T-cell (primary cell): ENCODE measurements around the gene DCBLD1. TPM values are rescaled to one million over a fixed set of nuclear protein-coding genes. Genes with fewer than 3 reads are reported as not detected.

Experiments used
- ATAC-seq, 4 experiments: fragments of 200-7000 bp in 3 of 4; fragments of 150-1000 bp in 1 of 4; cut with Tn5 transposase; replicated peaks in 1 of 4; 1 replicate in 3 of 4; 2 replicates in 1 of 4; pipeline ENCODE4 v1.10.0; 2021; ENCODE audit warnings: moderate library complexity in 3 of 4, mild to moderate bottlenecking in 2 of 4, moderate number of reproducible peaks in 1 of 4
- CTCF ChIA-PET, 2 donors: fragments of 300-600 bp; sonication (Branson Sonifier 250); formaldehyde crosslinking; loops; one replicate each; lab custom pipeline; 2022; ENCODE audit warnings: antibody characterized with exemption in 2 of 2; lab: Charles Lee
- POLR2A ChIA-PET, 2 donors: fragments of 300-600 bp; sonication (Branson Sonifier 250); formaldehyde crosslinking; loops; one replicate each; lab custom pipeline; 2022; ENCODE audit warnings: antibody characterized with exemption in 2 of 2; lab: Charles Lee
- DNase-seq, 35 experiments: peaks; one replicate each; pipeline versions ENCODE4 v3.0.0 to v3.0.0-alpha.2; 2013 to 2023
- H3K27ac ChIP-seq: one replicate; pipeline ENCODE4 v1.5.1; 2013; ENCODE audit warnings: low read length
- H3K27me3 ChIP-seq, 2 experiments: replicated peaks in 1 of 2; 1 replicate in 1 of 2; 2 replicates in 1 of 2; pipeline versions ENCODE4 v1.6.1 to v1.7.0; 2013; ENCODE audit warnings: low read length in 1 of 2, mixed read lengths in 1 of 2; ENCODE audit not compliant: control insufficient read depth in 2 of 2, insufficient read depth in 2 of 2; ENCODE audit errors: extremely low read depth in 1 of 2
- H3K36me3 ChIP-seq, 2 donors: 1 replicate in 1 of 2; 2 replicates in 1 of 2; pipeline versions ENCODE4 v1.6.1 to v1.7.0; 2013; ENCODE audit warnings: low read length in 1 of 2; ENCODE audit not compliant: control insufficient read depth in 2 of 2, insufficient read depth in 1 of 2; ENCODE audit errors: extremely low read depth in 1 of 2
- H3K4me1 ChIP-seq, 2 experiments: 1 replicate in 1 of 2; 2 replicates in 1 of 2; pipeline versions ENCODE4 v1.6.1 to v1.7.0; 2013; ENCODE audit warnings: low read length in 2 of 2, mixed read lengths in 1 of 2; ENCODE audit not compliant: insufficient read depth in 2 of 2, control insufficient read depth in 1 of 2; ENCODE audit errors: extremely low read depth in 1 of 2
- H3K4me3 ChIP-seq, 2 donors: 1 replicate in 1 of 2; 2 replicates in 1 of 2; pipeline versions ENCODE4 v1.5.1 to v1.7.0; 2013; ENCODE audit warnings: mild to moderate bottlenecking in 2 of 2, low read length in 1 of 2, moderate library complexity in 1 of 2; ENCODE audit not compliant: control insufficient read depth in 1 of 2; ENCODE audit errors: extremely low read depth in 1 of 2
- H3K9me3 ChIP-seq: 2 replicates; pipeline ENCODE4 v1.7.0; 2013
- H3K27ac Mint-ChIP-seq, 2 donors: one replicate each; pipeline ENCODE4 v1.8.0; 2020 to 2021; ENCODE audit warnings: mild to moderate bottlenecking in 2 of 2, mixed read lengths in 2 of 2
- H3K27me3 Mint-ChIP-seq, 2 donors: one replicate each; pipeline ENCODE4 v1.8.0; 2021 to 2022; ENCODE audit warnings: mixed read lengths in 2 of 2
- H3K36me3 Mint-ChIP-seq: one replicate; pipeline ENCODE4 v1.8.0; 2021; ENCODE audit warnings: mixed read lengths
- H3K4me1 Mint-ChIP-seq, 3 donors: one replicate each; pipeline ENCODE4 v1.8.0; 2020 to 2022; ENCODE audit warnings: mixed read lengths in 3 of 3, mild to moderate bottlenecking in 1 of 3
- H3K4me3 Mint-ChIP-seq, 3 donors: one replicate each; pipeline ENCODE4 v1.8.0; 2020 to 2022; ENCODE audit warnings: mild to moderate bottlenecking in 3 of 3, mixed read lengths in 3 of 3, moderate library complexity in 3 of 3
- H3K9me3 Mint-ChIP-seq, 3 donors: one replicate each; pipeline ENCODE4 v1.8.0; 2020 to 2022; ENCODE audit warnings: mixed read lengths in 3 of 3
- WGBS: methylation state at CpG from one replicate; pipeline ENCODE4 v1.1.5; 2013; ENCODE audit warnings: missing lambda C conversion rate; ENCODE audit not compliant: insufficient coverage; 5-methylcytosine and 5-hydroxymethylcytosine counted together
- total RNA-seq, 35 experiments: library from RNA in 6 of 35; stranded (reverse) in 6 of 35; fragments of 120-200 nt in 1 of 35; gene quantifications; one replicate each; pipeline versions ENCODE4 v1.2.1 to v1.2.4 and lab custom pipeline; 2013 to 2026

The DCBLD1 gene
- total RNA-seq, 5 donors from 2014 or later (not counting 1 experiment from before 2014, with no cell fraction given), result 2.2 to 7.3 (median 4.2) TPM

GRCh38 chr6:117446861-117447260, 35.6 kb upstream of the DCBLD1 start:
- H3K4me1 ChIP-seq, result peaks cover 0 to 3% of the 10 kb centered on the region in 2 experiments
- Mint-ChIP-seq H3K36me3 (no peaks in the 10 kb centered on the region), H3K4me1 (no peaks in the 10 kb centered on the region), H3K4me3 (no peak overlapping the region), H3K27me3 (peaks cover 35 to 47% of the 10 kb centered on the region in 2 donors), H3K27ac (no peak overlapping the region), H3K9me3 (no peaks in the 10 kb centered on the region)
- ChIA-PET CTCF (no interaction called here), POLR2A (no interaction called here)
- no peak overlapping the region for H3K27ac ChIP-seq
- H3K9me3 ChIP-seq, result no peaks in the 10 kb centered on the region
- peaks cover 0 to 6% of the 10 kb centered on the region in 2 experiments for H3K27me3 ChIP-seq
- no CpG with 5 or more reads among the region's 3 CpGs for WGBS
- no peaks in the 10 kb centered on the region for H3K36me3 ChIP-seq
- no peak overlapping the region for H3K4me3 ChIP-seq
- no peak for DNase-seq
- ATAC-seq, result no peak

GRCh38 chr6:117448011-117448410, 34.5 kb upstream of the DCBLD1 start:
- Mint-ChIP-seq H3K36me3 (no peaks in the 10 kb centered on the region), H3K27me3 (peaks cover 31 to 36% of the 10 kb centered on the region in 2 donors), H3K4me1 (no peaks in the 10 kb centered on the region), H3K9me3 (no peaks in the 10 kb centered on the region), H3K27ac (no peak overlapping the region), H3K4me3 (no peak overlapping the region)
- ChIA-PET CTCF (interaction anchor here (1.2 to 3.3 kb wide), 4 partner anchors 103 to 157 kb away, joined by 3 to 60 read pairs (median 35); no protein-coding TSS in a partner anchor), POLR2A (no interaction called here)
- Histone ChIP-seq H3K27ac (no peak overlapping the region), H3K9me3 (no peaks in the 10 kb centered on the region), H3K4me1 (peaks cover 0 to 3% of the 10 kb centered on the region in 2 experiments), H3K27me3 (peaks cover 0 to 3% of the 10 kb centered on the region in 2 experiments), H3K36me3 (no peaks in the 10 kb centered on the region), H3K4me3 (no peak overlapping the region)
- 73% methylated on average over 2 of the region's 5 CpGs for WGBS
- DNase-seq (no peak), ATAC-seq (no peak)

GRCh38 chr6:117448732-117449485, 33.6 kb upstream of the DCBLD1 start:
- no peak for DNase-seq
- 60% methylated on average over 1 of the region's 6 CpGs for WGBS
- peaks cover 31 to 33% of the 10 kb centered on the region in 2 donors for H3K27me3 Mint-ChIP-seq
- H3K36me3 Mint-ChIP-seq, result no peaks in the 10 kb centered on the region
- H3K4me1 ChIP-seq, result peaks cover 0 to 3% of the 10 kb centered on the region in 2 experiments
- H3K27ac Mint-ChIP-seq, result no peak overlapping the region
- no peak overlapping the region for H3K4me3 Mint-ChIP-seq
- no peaks in the 10 kb centered on the region for H3K36me3 ChIP-seq
- peaks cover 0 to 3% of the 10 kb centered on the region in 2 experiments for H3K27me3 ChIP-seq
- no peaks in the 10 kb centered on the region for H3K9me3 Mint-ChIP-seq
- POLR2A ChIA-PET, result no interaction called here
- no peaks in the 10 kb centered on the region for H3K9me3 ChIP-seq
- no peak for ATAC-seq
- CTCF ChIA-PET, result interaction anchor here (0.6 to 3.3 kb wide), 20 partner anchors 10 to 1485 kb away, joined by 3 to 60 read pairs (median 6); partner anchors contain the start of genes DCBLD1 (in 1 of the 2) and GOPC (in 1 of the 2)
- no peak overlapping the region for H3K4me3 ChIP-seq
- H3K4me1 Mint-ChIP-seq, result no peaks in the 10 kb centered on the region
- no peak overlapping the region for H3K27ac ChIP-seq

- Mint-ChIP-seq H3K4me1 (no peaks in the 10 kb centered on the region), H3K9me3 (no peaks in the 10 kb centered on the region), H3K27me3 (peaks cover 31 to 32% of the 10 kb centered on the region in 2 donors), H3K27ac (no peak overlapping the region), H3K4me3 (no peak overlapping the region), H3K36me3 (no peaks in the 10 kb centered on the region)
- WGBS, result 47% methylated on average over 2 of the region's 10 CpGs
- Histone ChIP-seq H3K4me1 (peaks cover 0 to 3% of the 10 kb centered on the region in 2 experiments), H3K9me3 (no peaks in the 10 kb centered on the region), H3K27me3 (peaks cover 0 to 3% of the 10 kb centered on the region in 2 experiments), H3K4me3 (no peak overlapping the region), H3K27ac (no peak overlapping the region), H3K36me3 (no peaks in the 10 kb centered on the region)
- ChIA-PET POLR2A (interaction anchor here (0.5 to 0.7 kb wide), 4 partner anchors 11 to 100 kb away, joined by 4 to 6 read pairs (median 6); no protein-coding TSS in a partner anchor), CTCF (interaction anchor here (0.6 to 3.3 kb wide), 44 partner anchors 9 to 1661 kb away, joined by 3 to 60 read pairs (median 5); partner anchors contain the start of genes DCBLD1 (in 1 of the 2) and GOPC (in 1 of the 2))
- DNase-seq (peak in 34 of 35 experiments; percentile 1 to 82 (median 52)), ATAC-seq (peak in 1 of 4 experiments; percentile 68)
These were observed 32.7 kb upstream of the DCBLD1 start for GRCh38 chr6:117449549-117450439.

- Mint-ChIP-seq H3K4me1 (no peaks in the 10 kb centered on the region), H3K9me3 (no peaks in the 10 kb centered on the region), H3K27ac (no peak overlapping the region), H3K27me3 (peaks cover 18 to 24% of the 10 kb centered on the region in 2 donors), H3K36me3 (no peaks in the 10 kb centered on the region), H3K4me3 (no peak overlapping the region)
- 63% methylated on average over 3 of the region's 5 CpGs for WGBS
- Histone ChIP-seq H3K27me3 (peaks cover 0 to 3% of the 10 kb centered on the region in 2 experiments), H3K27ac (no peak overlapping the region), H3K36me3 (no peaks in the 10 kb centered on the region), H3K4me1 (peaks cover 0 to 3% of the 10 kb centered on the region in 2 experiments), H3K4me3 (no peak overlapping the region), H3K9me3 (no peaks in the 10 kb centered on the region)
- CTCF ChIA-PET, result interaction anchor here (0.8 to 2.5 kb wide), 7 partner anchors 32 to 107 kb away, joined by 3 to 10 read pairs (median 7); partner anchors contain the start of gene DCBLD1 (in 1 of the 2)
- no peak for ATAC-seq
- POLR2A ChIA-PET, result no interaction called here
- no peak for DNase-seq
These were observed 30.8 kb upstream of the DCBLD1 start for GRCh38 chr6:117451671-117452070.

- H3K36me3 ChIP-seq, result no peaks in the 10 kb centered on the region
- ATAC-seq, result no peak
- no peaks in the 10 kb centered on the region for H3K9me3 ChIP-seq
- Mint-ChIP-seq H3K27ac (no peak overlapping the region), H3K9me3 (no peaks in the 10 kb centered on the region), H3K27me3 (peaks cover 3% of the 10 kb centered on the region in 2 donors), H3K4me1 (no peaks in the 10 kb centered on the region), H3K36me3 (no peaks in the 10 kb centered on the region), H3K4me3 (no peak overlapping the region)
- WGBS, result no CpG with 5 or more reads among the region's 1 CpG
- H3K27me3 ChIP-seq, result no peaks in the 10 kb centered on the region
- POLR2A ChIA-PET, result interaction anchor here in 1 of 2 donors (0.6 kb wide), 1 partner anchor 19 kb away, joined by 8 read pairs; no protein-coding TSS in a partner anchor
- H3K4me3 ChIP-seq, result no peak overlapping the region
- CTCF ChIA-PET, result interaction anchor here (0.5 to 0.9 kb wide), 2 partner anchors 8 to 75 kb away, joined by 3 read pairs; no protein-coding TSS in a partner anchor
- H3K4me1 ChIP-seq, result no peaks in the 10 kb centered on the region
- no peak overlapping the region for H3K27ac ChIP-seq
- no peak for DNase-seq
These were observed 26.2 kb upstream of the DCBLD1 start for GRCh38 chr6:117456250-117456649.
